ENCODE results near the gene UCHL1.
A peak's percentile ranks its signal among the peaks of the same experiment; 100 is the strongest.
"Not testable (repeated sequence)": the region's sequence is repeated elsewhere in the genome, so short reads cannot be mapped to it uniquely, and the experiment has no call there.

The UCHL1 gene

GRCh38 chr4:41241919-41242318 is 14.8 kb upstream of the UCHL1 start:
- no peak for DNase-seq

GRCh38 chr4:41245983-41246382 is 10.7 kb upstream of the UCHL1 start:
- no peak for DNase-seq

- DNase-seq, result no peak
Observed at GRCh38 chr4:41256131-41256739, 493 bp upstream of the UCHL1 start.

- DNase-seq, result peak; percentile 63
Observed at GRCh38 chr4:41257257-41257901, 651 bp downstream of the UCHL1 start.

GRCh38 chr4:41257906-41258305 is 1.2 kb downstream of the UCHL1 start:
- no peak for DNase-seq

- DNase-seq, result no peak
Observed at GRCh38 chr4:41258783-41259182, 2.1 kb downstream of the UCHL1 start.

GRCh38 chr4:41260116-41260733 is 3.5 kb downstream of the UCHL1 start:
- DNase-seq, result no peak

- no peak for DNase-seq
Observed at GRCh38 chr4:41262198-41262597, 5.5 kb downstream of the UCHL1 start.

- DNase-seq, result no peak
Observed at GRCh38 chr4:41264212-41264611, 7.5 kb downstream of the UCHL1 start.

- DNase-seq, result no peak
Observed at GRCh38 chr4:41267997-41268396, 11.3 kb downstream of the UCHL1 start.

- no peak for DNase-seq
Observed at GRCh38 chr4:41268721-41269517, 12.2 kb downstream of the UCHL1 start.

GRCh38 chr4:41269682-41270081 is 13.0 kb downstream of the UCHL1 start:
- DNase-seq, result no peak

GRCh38 chr4:41275931-41276330 is 19.2 kb downstream of the UCHL1 start:
- not testable (repeated sequence) for DNase-seq

GRCh38 chr4:41280010-41280409 is 23.3 kb downstream of the UCHL1 start:
- no peak for DNase-seq

- DNase-seq, result peak; percentile 48
Observed at GRCh38 chr4:41281038-41281634, 24.4 kb downstream of the UCHL1 start.

- no peak for DNase-seq
Observed at GRCh38 chr4:41282366-41282765, 25.6 kb downstream of the UCHL1 start.

- no peak for DNase-seq
Observed at GRCh38 chr4:41285202-41285863, 28.6 kb downstream of the UCHL1 start.

GRCh38 chr4:41285864-41286235 is 29.1 kb downstream of the UCHL1 start:
- no peak for DNase-seq

- DNase-seq, result no peak
Observed at GRCh38 chr4:41287005-41287404, 30.3 kb downstream of the UCHL1 start.

- DNase-seq, result no peak
Observed at GRCh38 chr4:41287852-41288251, 31.1 kb downstream of the UCHL1 start.

GRCh38 chr4:41288254-41288653 is 31.5 kb downstream of the UCHL1 start:
- DNase-seq, result no peak

GRCh38 chr4:41290479-41290878 is 33.8 kb downstream of the UCHL1 start:
- no peak for DNase-seq
